Measurements from ENCODE around the gene SOD1. TPM values are rescaled to one million over a fixed set of nuclear protein-coding genes. Genes with fewer than 3 reads are reported as not detected.
A peak's percentile ranks its signal among the peaks of the same experiment; 100 is the strongest.
"Not testable (repeated sequence)": the region's sequence is repeated elsewhere in the genome, so short reads cannot be mapped to it uniquely, and the experiment has no call there.

SOD1 gene
- total RNA-seq, 1 experiment from 2014 or later = 434 TPM

GRCh38 chr21:31636874-31637273, 22.6 kb upstream of the SOD1 start:
- H3K36me3 ChIP-seq = no peaks in the 10 kb centered on the region
- H3K9me3 ChIP-seq (replicated peaks) = no peaks in the 10 kb centered on the region
- no peaks in the 10 kb centered on the region for H3K27me3 ChIP-seq (replicated peaks)
- no peaks in the 10 kb centered on the region for H3K4me1 ChIP-seq (replicated peaks)
- DNase-seq (ENCODE audit: low read depth in 1 of 2, low spot score in 2 of 2) = no peak
- H3K4me3 ChIP-seq = no peak overlapping the region
- H3K27ac ChIP-seq = no peak overlapping the region

GRCh38 chr21:31641416-31641922, 18.0 kb upstream of the SOD1 start:
- H3K36me3 ChIP-seq = no peaks in the 10 kb centered on the region
- no peaks in the 10 kb centered on the region for H3K9me3 ChIP-seq (replicated peaks)
- no peak overlapping the region for H3K27ac ChIP-seq
- DNase-seq (ENCODE audit: low read depth in 1 of 2, low spot score in 2 of 2) = no peak
- H3K4me1 ChIP-seq (replicated peaks) = no peaks in the 10 kb centered on the region
- no peak overlapping the region for H3K4me3 ChIP-seq
- no peaks in the 10 kb centered on the region for H3K27me3 ChIP-seq (replicated peaks)

- no peaks in the 10 kb centered on the region for H3K4me1 ChIP-seq (replicated peaks)
- no peak for DNase-seq (ENCODE audit: low read depth in 1 of 2, low spot score in 2 of 2)
- H3K4me3 ChIP-seq = no peak overlapping the region
- no peaks in the 10 kb centered on the region for H3K36me3 ChIP-seq
- no peaks in the 10 kb centered on the region for H3K27me3 ChIP-seq (replicated peaks)
- no peaks in the 10 kb centered on the region for H3K9me3 ChIP-seq (replicated peaks)
- no peak overlapping the region for H3K27ac ChIP-seq
These were observed 14.8 kb upstream of the SOD1 start for GRCh38 chr21:31644643-31645042.

GRCh38 chr21:31647650-31648049, 11.8 kb upstream of the SOD1 start:
- peak in 1 of 2 experiments; percentile 9 for DNase-seq (ENCODE audit: low read depth in 1 of 2, low spot score in 2 of 2)
- Histone ChIP-seq H3K9me3 (replicated peaks) (no peaks in the 10 kb centered on the region), H3K36me3 (no peaks in the 10 kb centered on the region), H3K27ac (no peak overlapping the region), H3K4me3 (no peak overlapping the region), H3K27me3 (replicated peaks) (no peaks in the 10 kb centered on the region), H3K4me1 (replicated peaks) (no peaks in the 10 kb centered on the region)

- Histone ChIP-seq H3K9me3 (replicated peaks) (no peaks in the 10 kb centered on the region), H3K27ac (no peak overlapping the region)
- no peak for DNase-seq (ENCODE audit: low read depth in 1 of 2, low spot score in 2 of 2)
These were observed 8.6 kb upstream of the SOD1 start for GRCh38 chr21:31650930-31651329.

GRCh38 chr21:31651491-31651890, 8.0 kb upstream of the SOD1 start:
- H3K36me3 ChIP-seq; DNase-seq (ENCODE audit: low read depth in 1 of 2, low spot score in 2 of 2); H3K4me3 ChIP-seq; H3K27me3 ChIP-seq (replicated peaks); H3K27ac ChIP-seq; H3K4me1 ChIP-seq (replicated peaks); H3K9me3 ChIP-seq (replicated peaks): not testable (repeated sequence)

More at GRCh38 chr21:31650930-31651329, 8.6 kb upstream of the SOD1 start:
- Histone ChIP-seq H3K27me3 (replicated peaks) (no peaks in the 10 kb centered on the region), H3K4me1 (replicated peaks) (no peaks in the 10 kb centered on the region), H3K4me3 (no peak overlapping the region), H3K36me3 (no peaks in the 10 kb centered on the region)

GRCh38 chr21:31654340-31654739, 5.2 kb upstream of the SOD1 start:
- Histone ChIP-seq H3K4me3 (no peak overlapping the region), H3K27me3 (replicated peaks) (no peaks in the 10 kb centered on the region), H3K4me1 (replicated peaks) (no peaks in the 10 kb centered on the region; the same call in 1 of the 2 replicates), H3K36me3 (no peaks in the 10 kb centered on the region), H3K27ac (no peak overlapping the region), H3K9me3 (replicated peaks) (no peaks in the 10 kb centered on the region)
- DNase-seq (ENCODE audit: low read depth in 1 of 2, low spot score in 2 of 2) = no peak

GRCh38 chr21:31654821-31655580, 4.5 kb upstream of the SOD1 start:
- H3K4me1 ChIP-seq (replicated peaks); H3K27ac ChIP-seq; H3K27me3 ChIP-seq (replicated peaks); H3K9me3 ChIP-seq (replicated peaks); H3K4me3 ChIP-seq; H3K36me3 ChIP-seq; DNase-seq (ENCODE audit: low read depth in 1 of 2, low spot score in 2 of 2): not testable (repeated sequence)

- Histone ChIP-seq H3K9me3 (replicated peaks) (no peaks in the 10 kb centered on the region), H3K4me3 (no peak overlapping the region), H3K27ac (no peak overlapping the region), H3K4me1 (replicated peaks) (peaks cover 10% of the 10 kb centered on the region), H3K36me3 (peaks cover 10% of the 10 kb centered on the region), H3K27me3 (replicated peaks) (no peaks in the 10 kb centered on the region)
- no peak for DNase-seq (ENCODE audit: low read depth in 1 of 2, low spot score in 2 of 2)
These were observed 3.0 kb upstream of the SOD1 start for GRCh38 chr21:31656199-31657095.

- no peaks in the 10 kb centered on the region for H3K9me3 ChIP-seq (replicated peaks)
- H3K27me3 ChIP-seq (replicated peaks) = no peaks in the 10 kb centered on the region
- peaks cover 24% of the 10 kb centered on the region for H3K36me3 ChIP-seq
- peaks cover 13% of the 10 kb centered on the region for H3K4me1 ChIP-seq (replicated peaks)
- DNase-seq (ENCODE audit: low read depth in 1 of 2, low spot score in 2 of 2) = no peak
- H3K27ac ChIP-seq = no peak overlapping the region
- H3K4me3 ChIP-seq = no peak overlapping the region
These were observed 1.4 kb upstream of the SOD1 start for GRCh38 chr21:31658053-31658452.

GRCh38 chr21:31659286-31659535, 282 bp upstream of the SOD1 start:
- Histone ChIP-seq H3K27ac (peak overlapping the region; percentile 88), H3K36me3 (peaks cover 35% of the 10 kb centered on the region), H3K27me3 (replicated peaks) (no peaks in the 10 kb centered on the region), H3K4me3 (peak overlapping the region; percentile 96), H3K4me1 (replicated peaks) (peaks cover 13% of the 10 kb centered on the region), H3K9me3 (replicated peaks) (no peaks in the 10 kb centered on the region)
- DNase-seq (ENCODE audit: low read depth in 1 of 2, low spot score in 2 of 2) = no peak

GRCh38 chr21:31660259-31660565, 719 bp downstream of the SOD1 start:
- Histone ChIP-seq H3K27me3 (replicated peaks) (no peaks in the 10 kb centered on the region), H3K4me3 (peak overlapping the region; percentile 96), H3K27ac (peak overlapping the region; percentile 88), H3K9me3 (replicated peaks) (no peaks in the 10 kb centered on the region), H3K4me1 (replicated peaks) (peaks cover 13% of the 10 kb centered on the region), H3K36me3 (peaks cover 45% of the 10 kb centered on the region)
- peak; percentile 36 to 51 for DNase-seq (ENCODE audit: low read depth in 1 of 2, low spot score in 2 of 2)

GRCh38 chr21:31660591-31660990, 1.1 kb downstream of the SOD1 start:
- H3K27me3 ChIP-seq (replicated peaks) = no peaks in the 10 kb centered on the region
- no peak for DNase-seq (ENCODE audit: low read depth in 1 of 2, low spot score in 2 of 2)
- H3K36me3 ChIP-seq = peaks cover 49% of the 10 kb centered on the region
- H3K4me1 ChIP-seq (replicated peaks) = peaks cover 13% of the 10 kb centered on the region
- no peak overlapping the region for H3K27ac ChIP-seq
- H3K9me3 ChIP-seq (replicated peaks) = no peaks in the 10 kb centered on the region
- peak overlapping the region; percentile 96 for H3K4me3 ChIP-seq

- DNase-seq (ENCODE audit: low read depth in 1 of 2, low spot score in 2 of 2) = no peak
- Histone ChIP-seq H3K27ac (no peak overlapping the region), H3K27me3 (replicated peaks) (no peaks in the 10 kb centered on the region), H3K36me3 (peaks cover 80% of the 10 kb centered on the region), H3K4me1 (replicated peaks) (peaks cover 13% of the 10 kb centered on the region), H3K4me3 (no peak overlapping the region), H3K9me3 (replicated peaks) (no peaks in the 10 kb centered on the region)
These were observed 4.2 kb downstream of the SOD1 start for GRCh38 chr21:31663584-31664249.
